AG04449 (cell line): ENCODE data around the gene TMPRSS9.

Source experiments
- CTCF ChIA-PET: fragments of 350-600 bp; formaldehyde crosslinking; extraction: SDS; loops from one replicate; lab custom pipeline; 2021; ENCODE audit warnings: antibody characterized with exemption; lab: Yijun Ruan, JAX
- POLR2A ChIA-PET: fragments of 400-600, 350-600 bp; formaldehyde crosslinking; extraction: SDS; loops from one replicate; lab custom pipeline; 2020; ENCODE audit warnings: antibody characterized with exemption, inconsistent platforms; lab: Yijun Ruan, JAX
- DNase-seq: peaks from one replicate; pipeline ENCODE4 v3.0.0-alpha.2; 2010; ENCODE audit warnings: low read depth, low spot score
- H3K4me3 ChIP-seq: 2 replicates; pipeline ENCODE4 v1.5.1; 2011; ENCODE audit warnings: low read depth, mild to moderate bottlenecking, control low read depth, low read length
- CTCF ChIP-seq: IDR thresholded peaks from one replicate; pipeline ENCODE4 v1.5.1; 2011; ENCODE audit warnings: mild to moderate bottlenecking, moderate library complexity, low read length, control low read depth, inconsistent platforms; ENCODE audit not compliant: insufficient read depth; ENCODE audit errors: missing control alignments

The TMPRSS9 gene

DNA sequence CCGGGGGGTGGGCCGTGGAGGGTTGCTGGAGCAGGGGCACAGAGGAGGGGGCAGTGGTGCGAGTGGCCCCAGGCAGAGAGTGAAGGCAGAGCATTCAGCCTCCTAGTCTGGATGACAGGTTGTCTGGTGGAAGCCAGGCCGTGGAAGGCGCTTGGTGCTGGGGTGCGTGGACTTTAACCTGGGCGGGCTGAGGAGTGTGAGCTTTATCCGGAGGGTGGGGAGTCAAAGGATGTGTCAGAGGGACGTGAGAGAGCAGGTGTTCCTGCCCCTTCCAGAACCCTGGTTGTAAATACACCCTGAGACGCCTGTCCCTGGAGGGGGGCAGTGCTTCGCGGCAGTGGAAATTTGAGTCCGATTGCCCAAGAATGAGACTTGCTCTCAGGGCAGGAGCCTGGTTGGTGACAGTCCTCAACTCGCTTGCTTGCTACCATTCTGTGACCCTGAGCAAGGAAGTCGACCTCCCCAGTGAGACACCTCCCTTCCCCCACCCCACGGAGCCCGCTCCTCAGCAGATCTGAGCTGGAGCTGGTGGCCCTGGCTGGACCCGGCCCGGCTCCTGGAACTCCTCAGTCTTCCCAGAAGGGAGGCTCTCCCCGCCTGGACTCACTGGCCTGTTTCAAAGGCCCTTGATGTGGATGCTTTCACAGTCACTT is 29.3 kb upstream of the TMPRSS9 start:
- no peak overlapping the region for H3K4me3 ChIP-seq
- no peak for TF ChIP-seq CTCF
- POLR2A ChIA-PET: no interaction called here
- CTCF ChIA-PET: interaction anchor here (1.2 kb wide), 1 partner anchor 14 kb away, joined by 5 read pairs; no protein-coding TSS in a partner anchor
- no peak for DNase-seq

GRCh38 chr19:2331601-2332246 is 28.3 kb upstream of the TMPRSS9 start:
- no peak for TF ChIP-seq CTCF
- ChIA-PET POLR2A (interaction anchor here (0.5 kb wide), 1 partner anchor 96 kb away, joined by 3 read pairs; the partner anchor contains the start of gene PLEKHJ1), CTCF (interaction anchor here (0.8 to 1.1 kb wide), 2 partner anchors 58 to 61 kb away, joined by 3 read pairs; no protein-coding TSS in a partner anchor)
- DNase-seq: no peak
- no peak overlapping the region for H3K4me3 ChIP-seq

DNA sequence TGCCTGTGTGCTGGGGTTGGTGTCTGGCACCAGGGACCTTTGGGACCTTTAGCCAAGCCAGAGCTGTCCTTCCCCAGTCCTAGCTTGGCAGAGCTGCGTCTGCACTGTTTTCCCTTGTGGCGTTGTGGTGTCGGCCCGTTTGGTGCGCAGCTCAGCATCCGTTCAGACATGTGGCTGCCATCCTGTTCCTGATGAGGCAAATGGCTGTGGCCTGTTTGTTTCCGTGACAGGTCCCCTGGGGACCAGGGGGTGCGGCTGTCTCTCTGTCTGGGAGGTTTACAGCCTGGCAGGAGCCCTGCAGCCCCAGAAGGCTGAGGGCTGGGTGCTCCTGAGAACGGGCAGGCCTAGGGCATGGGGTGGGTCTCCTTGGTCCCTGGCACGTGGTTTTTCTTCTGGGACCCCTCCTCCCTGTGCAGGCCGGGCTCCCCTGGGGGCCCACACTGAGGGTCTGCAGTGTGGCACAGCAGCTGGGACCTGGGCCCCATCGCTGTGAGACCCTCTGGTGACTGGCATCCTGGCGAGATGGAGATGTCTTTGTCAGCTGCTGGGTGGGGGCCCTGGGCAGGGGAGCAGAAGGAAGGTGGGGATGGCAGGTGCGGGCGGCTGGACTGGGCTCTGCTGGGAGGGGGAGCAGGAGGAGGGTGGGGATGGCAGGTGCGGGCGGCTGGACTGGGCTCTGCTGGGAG is 27.6 kb upstream of the TMPRSS9 start:
- no peak overlapping the region for H3K4me3 ChIP-seq
- no peak for TF ChIP-seq CTCF
- POLR2A ChIA-PET: no interaction called here
- CTCF ChIA-PET: interaction anchor here (0.8 to 1.1 kb wide), 2 partner anchors 58 to 60 kb away, joined by 3 read pairs; no protein-coding TSS in a partner anchor
- DNase-seq: no peak

DNA sequence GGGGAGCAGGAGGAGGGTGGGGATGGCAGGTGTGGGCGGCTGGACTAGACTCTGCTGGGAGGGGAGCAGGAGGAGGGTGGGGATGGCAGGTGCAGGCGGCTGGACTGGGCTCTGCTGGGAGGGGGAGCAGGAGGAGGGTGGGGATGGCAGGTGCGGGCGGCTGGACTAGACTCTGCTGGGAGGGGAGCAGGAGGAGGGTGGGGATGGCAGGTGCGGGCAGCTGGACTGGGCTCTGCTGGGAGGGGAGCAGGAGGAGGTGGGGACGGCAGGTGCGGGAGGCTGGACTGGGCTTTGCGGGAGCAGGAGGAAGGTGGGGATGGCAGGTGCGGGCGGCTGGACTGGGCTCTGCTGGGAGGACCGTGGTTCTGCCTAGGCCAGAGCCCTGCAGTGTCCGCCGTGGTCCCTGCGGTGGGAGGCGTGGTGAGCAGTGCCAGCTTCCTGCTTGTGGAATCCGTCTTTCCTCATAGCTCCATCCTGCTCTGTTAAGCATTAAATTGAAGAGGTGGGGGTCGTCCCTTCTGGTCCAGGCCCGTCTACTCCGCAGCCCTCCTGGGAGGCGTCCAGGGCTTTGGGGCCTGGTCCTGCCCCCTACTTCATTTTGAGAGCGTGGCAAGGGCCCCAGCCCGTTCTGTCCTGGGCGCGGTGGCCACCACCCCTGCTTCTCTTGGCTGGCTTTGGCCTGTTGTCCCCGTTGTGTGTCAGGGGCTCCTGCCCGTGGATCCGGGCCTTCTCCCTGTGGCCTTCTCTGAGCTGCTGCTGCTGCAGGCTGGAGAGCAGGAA is 26.8 kb upstream of the TMPRSS9 start:
- no peak for DNase-seq
- CTCF ChIA-PET: no interaction called here

GRCh38 chr19:2333807-2334211 is 26.3 kb upstream of the TMPRSS9 start:
- no peak for TF ChIP-seq CTCF
- POLR2A ChIA-PET: no interaction called here
- no peak for DNase-seq
- H3K4me3 ChIP-seq: no peak overlapping the region
- CTCF ChIA-PET: no interaction called here

More for the DNA sequence above, 26.8 kb upstream of the TMPRSS9 start:
- TF ChIP-seq CTCF: no peak
- no peak overlapping the region for H3K4me3 ChIP-seq
- POLR2A ChIA-PET: no interaction called here
